Effector memory CD8-positive, alpha-beta T cell (primary cell): ENCODE results near the gene LRRC34.

Experiments
- ATAC-seq: fragments of 150-1000 bp; cut with Tn5 transposase; replicated peaks from 2 replicates; pipeline ENCODE4 v1.10.0; 2021; ENCODE audit warnings: mild to moderate bottlenecking, moderate library complexity
- DNase-seq, 3 experiments: peaks; one replicate each; pipeline ENCODE4 v3.0.0; 2021
- H3K27ac Mint-ChIP-seq, 2 donors: one replicate each; pipeline ENCODE4 v1.8.0; 2022; ENCODE audit warnings: mild to moderate bottlenecking in 2 of 2, mixed read lengths in 2 of 2, moderate library complexity in 2 of 2
- H3K27me3 Mint-ChIP-seq, 2 donors: one replicate each; pipeline ENCODE4 v1.8.0; 2022; ENCODE audit warnings: mixed read lengths in 2 of 2
- H3K36me3 Mint-ChIP-seq: one replicate; pipeline ENCODE4 v1.8.0; 2022; ENCODE audit warnings: mild to moderate bottlenecking, moderate library complexity, mixed read lengths; ENCODE audit not compliant: insufficient read depth
- H3K4me1 Mint-ChIP-seq, 2 donors: one replicate each; pipeline ENCODE4 v1.8.0; 2022; ENCODE audit warnings: low read depth in 2 of 2, mixed read lengths in 2 of 2
- H3K4me3 Mint-ChIP-seq, 2 donors: one replicate each; pipeline ENCODE4 v1.8.0; 2022; ENCODE audit warnings: mild to moderate bottlenecking in 2 of 2, mixed read lengths in 2 of 2, moderate library complexity in 2 of 2
- H3K9me3 Mint-ChIP-seq, 2 donors: one replicate each; pipeline ENCODE4 v1.8.0; 2022; ENCODE audit warnings: mixed read lengths in 2 of 2

LRRC34 gene

GRCh38 chr3:169804681-169805080 is 8.0 kb downstream of the LRRC34 start:
- no peak for DNase-seq
- no peak for ATAC-seq
- Mint-ChIP-seq H3K4me3 (no peak overlapping the region), H3K4me1 (no peaks in the 10 kb centered on the region), H3K9me3 (no peaks in the 10 kb centered on the region), H3K36me3 (no peaks in the 10 kb centered on the region), H3K27me3 (no peaks in the 10 kb centered on the region), H3K27ac (no peak overlapping the region)

GRCh38 chr3:169792359-169792758 is 20.3 kb downstream of the LRRC34 start:
- Mint-ChIP-seq H3K27ac (no peak overlapping the region), H3K36me3 (peaks cover 23% of the 10 kb centered on the region), H3K9me3 (no peaks in the 10 kb centered on the region), H3K4me3 (no peak overlapping the region), H3K4me1 (peaks cover 0 to 3% of the 10 kb centered on the region in 2 donors), H3K27me3 (no peaks in the 10 kb centered on the region)
- no peak for ATAC-seq
- DNase-seq = no peak

GRCh38 chr3:169790687-169791429 is 21.8 kb downstream of the LRRC34 start:
- Mint-ChIP-seq H3K9me3 (no peaks in the 10 kb centered on the region), H3K36me3 (peaks cover 38% of the 10 kb centered on the region), H3K4me1 (peaks cover 0 to 3% of the 10 kb centered on the region in 2 donors), H3K27ac (peak overlapping the region in 1 of 2 donors; percentile 65), H3K4me3 (no peak overlapping the region), H3K27me3 (no peaks in the 10 kb centered on the region)
- DNase-seq (no peak), ATAC-seq (peak; percentile 43)

- Mint-ChIP-seq H3K9me3 (no peaks in the 10 kb centered on the region), H3K27me3 (no peaks in the 10 kb centered on the region), H3K4me3 (no peak overlapping the region), H3K4me1 (peaks cover 0 to 3% of the 10 kb centered on the region in 2 donors), H3K36me3 (peaks cover 43% of the 10 kb centered on the region), H3K27ac (peak overlapping the region in 1 of 2 donors; percentile 65)
- no peak for ATAC-seq
- no peak for DNase-seq
These were observed 22.5 kb downstream of the LRRC34 start for GRCh38 chr3:169790219-169790618.

DNA sequence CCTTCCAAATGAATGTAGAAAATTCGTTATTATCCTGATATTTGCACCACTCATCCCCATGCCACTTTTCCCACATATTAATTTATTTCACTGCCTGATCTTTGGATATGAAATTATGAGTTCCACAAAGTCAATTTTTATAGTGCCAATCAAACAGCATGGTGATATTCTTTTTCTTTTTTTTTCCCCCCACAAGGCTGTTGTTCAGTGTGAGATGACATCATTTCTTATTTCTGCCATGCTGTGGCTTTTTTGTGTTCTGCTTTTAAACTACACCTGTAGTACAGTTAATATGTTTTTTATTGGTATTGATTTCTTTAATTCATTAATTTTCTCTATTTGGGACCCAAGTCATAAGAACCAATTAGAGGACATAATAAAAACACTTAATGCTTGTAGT is 24.9 kb downstream of the LRRC34 start:
- H3K27me3 Mint-ChIP-seq = no peaks in the 10 kb centered on the region
- H3K4me1 Mint-ChIP-seq = peaks cover 0 to 3% of the 10 kb centered on the region in 2 donors
- H3K9me3 Mint-ChIP-seq = no peaks in the 10 kb centered on the region
- no peak overlapping the region for H3K4me3 Mint-ChIP-seq
- H3K36me3 Mint-ChIP-seq = peaks cover 63% of the 10 kb centered on the region
- no peak for ATAC-seq
- peak overlapping the region in 1 of 2 donors; percentile 55 for H3K27ac Mint-ChIP-seq
- DNase-seq = no peak

DNA sequence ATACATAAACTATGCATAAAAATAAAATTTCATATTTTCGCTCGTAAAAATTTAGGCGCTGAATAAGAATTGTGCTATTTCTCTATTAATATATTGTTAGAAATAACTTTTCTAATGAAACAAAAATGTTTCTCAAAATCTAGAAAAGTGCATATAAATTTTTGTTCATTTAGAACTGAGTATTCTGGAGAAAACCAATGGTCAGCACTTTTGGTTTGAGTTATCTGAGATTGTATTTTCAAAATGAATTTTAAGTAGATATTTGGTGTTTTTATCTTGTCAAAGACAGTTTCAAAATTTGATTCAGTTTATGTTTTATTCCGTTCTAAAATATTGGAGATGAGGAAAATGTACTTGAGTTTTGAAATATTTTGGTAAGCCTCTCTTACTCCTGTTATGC is 25.6 kb downstream of the LRRC34 start:
- Mint-ChIP-seq H3K4me1 (peaks cover 0 to 6% of the 10 kb centered on the region in 2 donors), H3K27me3 (no peaks in the 10 kb centered on the region), H3K9me3 (no peaks in the 10 kb centered on the region), H3K36me3 (peaks cover 69% of the 10 kb centered on the region), H3K27ac (no peak overlapping the region), H3K4me3 (no peak overlapping the region)
- DNase-seq (no peak), ATAC-seq (no peak)

GRCh38 chr3:169781209-169781855 is 31.4 kb downstream of the LRRC34 start:
- peak overlapping the region; percentile 45 to 56 for H3K4me3 Mint-ChIP-seq
- H3K36me3 Mint-ChIP-seq = peaks cover 74% of the 10 kb centered on the region
- H3K9me3 Mint-ChIP-seq = no peaks in the 10 kb centered on the region

DNA sequence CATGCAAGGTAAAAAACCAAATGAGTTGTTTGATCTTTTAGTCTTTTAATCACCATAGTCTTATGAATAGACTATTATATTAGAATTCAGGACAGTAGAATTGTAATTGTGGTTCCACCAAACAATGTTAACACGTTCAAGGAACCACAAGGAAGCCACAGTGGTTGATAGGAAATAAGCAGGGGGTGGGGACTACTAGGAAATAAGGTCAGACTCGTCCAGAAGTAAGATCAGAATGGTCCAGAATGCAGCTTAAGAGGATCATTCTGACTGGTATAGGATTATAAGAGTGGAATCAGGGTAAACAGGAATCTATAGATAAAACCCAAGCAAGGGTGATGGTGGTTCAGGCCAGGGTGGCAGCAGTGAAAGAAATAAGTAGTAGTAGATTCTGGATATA is 32.0 kb downstream of the LRRC34 start:
- no peaks in the 10 kb centered on the region for H3K9me3 Mint-ChIP-seq
- H3K36me3 Mint-ChIP-seq = peaks cover 75% of the 10 kb centered on the region
- no peaks in the 10 kb centered on the region for H3K27me3 Mint-ChIP-seq
- DNase-seq (no peak), ATAC-seq (peak; percentile 56)
- peak overlapping the region in 1 of 2 donors; percentile 44 for H3K27ac Mint-ChIP-seq
- peaks cover 29 to 49% of the 10 kb centered on the region in 2 donors for H3K4me1 Mint-ChIP-seq
- H3K4me3 Mint-ChIP-seq = peak overlapping the region; percentile 45 to 56

More at GRCh38 chr3:169781209-169781855, 31.4 kb downstream of the LRRC34 start:
- H3K4me1 Mint-ChIP-seq = peaks cover 29 to 45% of the 10 kb centered on the region in 2 donors
- DNase-seq (no peak), ATAC-seq (no peak)
- H3K27ac Mint-ChIP-seq = peak overlapping the region; percentile 44 to 68
- H3K27me3 Mint-ChIP-seq = no peaks in the 10 kb centered on the region

- no peak overlapping the region for H3K4me3 Mint-ChIP-seq
These were observed 34.9 kb downstream of the LRRC34 start for GRCh38 chr3:169777822-169778221.

DNA sequence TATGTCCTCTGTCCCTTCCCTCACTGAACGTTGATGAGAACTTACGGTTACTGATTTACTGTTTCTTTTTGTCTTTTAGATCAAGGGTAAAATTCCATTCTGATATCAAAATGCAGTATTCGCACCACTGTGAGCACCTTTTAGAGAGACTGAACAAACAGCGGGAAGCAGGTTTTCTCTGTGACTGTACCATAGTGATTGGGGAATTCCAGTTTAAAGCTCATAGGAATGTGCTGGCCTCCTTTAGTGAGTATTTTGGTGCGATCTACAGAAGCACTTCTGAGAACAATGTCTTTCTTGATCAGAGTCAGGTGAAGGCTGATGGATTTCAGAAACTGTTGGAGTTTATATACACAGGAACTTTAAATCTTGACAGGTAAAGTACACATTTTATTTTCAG is 38.5 kb downstream of the LRRC34 start:
- Mint-ChIP-seq H3K9me3 (no peaks in the 10 kb centered on the region), H3K27me3 (no peaks in the 10 kb centered on the region), H3K27ac (peak overlapping the region; percentile 100), H3K4me3 (peak overlapping the region; percentile 97 to 99), H3K4me1 (peaks cover 25 to 60% of the 10 kb centered on the region in 2 donors), H3K36me3 (peaks cover 63% of the 10 kb centered on the region)
- DNase-seq (no peak), ATAC-seq (no peak)

More at GRCh38 chr3:169777822-169778221, 34.9 kb downstream of the LRRC34 start:
- Mint-ChIP-seq H3K4me1 (peaks cover 35 to 72% of the 10 kb centered on the region in 2 donors), H3K27me3 (no peaks in the 10 kb centered on the region), H3K27ac (no peak overlapping the region), H3K9me3 (no peaks in the 10 kb centered on the region), H3K36me3 (peaks cover 74% of the 10 kb centered on the region)
- DNase-seq (no peak), ATAC-seq (no peak)

- Mint-ChIP-seq H3K36me3 (peaks cover 61% of the 10 kb centered on the region), H3K4me3 (peak within 1 kb of the TSS; percentile 97 to 99), H3K27me3 (no peaks in the 10 kb centered on the region), H3K4me1 (peaks cover 19 to 53% of the 10 kb centered on the region in 2 donors), H3K27ac (peak within 1 kb of the TSS; percentile 100), H3K9me3 (no peaks in the 10 kb centered on the region)
- DNase-seq (peak; percentile 89 to 94 (median 91)), ATAC-seq (peak; percentile 81)
These were observed 39.5 kb downstream of the LRRC34 start, which contains the start of gene MYNN for GRCh38 chr3:169772897-169773816. MYNN (plus strand) TSS chr3:169773396; CDS start chr3:169774296, 900 bp downstream.

DNA sequence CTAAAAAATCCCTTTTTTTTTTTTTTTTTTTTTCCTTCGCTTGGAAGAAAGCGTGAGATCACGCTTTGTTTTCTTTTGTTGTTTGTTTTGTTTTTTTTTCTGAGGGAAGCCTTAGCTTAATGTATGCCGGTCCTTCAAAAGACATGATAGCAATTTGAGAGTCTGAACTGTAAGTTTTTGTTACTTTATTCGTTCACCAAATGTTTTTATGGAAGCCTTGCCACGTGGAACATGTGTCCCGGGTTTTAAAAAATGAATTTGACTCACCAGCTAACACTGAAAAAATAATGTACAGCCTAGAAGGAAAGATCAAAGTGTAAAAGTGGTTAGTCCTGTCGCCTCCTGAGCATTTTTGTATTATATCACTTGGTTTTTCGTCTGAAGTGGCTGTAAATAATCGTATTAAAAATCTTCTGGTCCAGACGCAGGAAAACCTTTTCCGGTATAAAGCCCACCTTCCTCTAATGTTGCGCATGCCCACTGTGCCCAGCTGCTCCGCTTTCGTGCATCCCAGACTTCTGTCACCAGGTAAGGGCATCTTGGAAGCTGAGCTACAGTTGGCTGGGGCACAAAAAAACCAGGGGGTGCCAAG is 40.3 kb downstream of the LRRC34 start:
- peak in 1 of 3 experiments; percentile 12 for DNase-seq
- Mint-ChIP-seq H3K4me3 (peak overlapping the region; percentile 97 to 99), H3K9me3 (no peaks in the 10 kb centered on the region), H3K27me3 (no peaks in the 10 kb centered on the region), H3K4me1 (peaks cover 16 to 47% of the 10 kb centered on the region in 2 donors), H3K36me3 (peaks cover 61% of the 10 kb centered on the region), H3K27ac (peak overlapping the region; percentile 100)
- no peak for ATAC-seq
